Fibroblast of pulmonary artery (primary cell): ENCODE measurements around the gene PFDN1.
"Not testable (repeated sequence)": the region's sequence is repeated elsewhere in the genome, so short reads cannot be mapped to it uniquely, and the experiment has no call there.

Source experiments
- DNase-seq: peaks from one replicate; pipeline ENCODE4 v3.0.0-alpha.2; 2010; ENCODE audit warnings: low read depth
- H3K4me3 ChIP-seq: replicated peaks from 2 replicates; pipeline ENCODE4 v1.5.1; 2011; ENCODE audit warnings: low read depth, mild to moderate bottlenecking, control low read depth, low read length, moderate library complexity
- TF ChIP-seq, protein P1 (sequence below): IDR thresholded peaks from 2 replicates; pipeline ENCODE4 v1.5.1; 2011; ENCODE audit warnings: mild to moderate bottlenecking, control low read depth, low read length, inconsistent platforms; ENCODE audit errors: missing control alignments

Gene PFDN1

DNA sequence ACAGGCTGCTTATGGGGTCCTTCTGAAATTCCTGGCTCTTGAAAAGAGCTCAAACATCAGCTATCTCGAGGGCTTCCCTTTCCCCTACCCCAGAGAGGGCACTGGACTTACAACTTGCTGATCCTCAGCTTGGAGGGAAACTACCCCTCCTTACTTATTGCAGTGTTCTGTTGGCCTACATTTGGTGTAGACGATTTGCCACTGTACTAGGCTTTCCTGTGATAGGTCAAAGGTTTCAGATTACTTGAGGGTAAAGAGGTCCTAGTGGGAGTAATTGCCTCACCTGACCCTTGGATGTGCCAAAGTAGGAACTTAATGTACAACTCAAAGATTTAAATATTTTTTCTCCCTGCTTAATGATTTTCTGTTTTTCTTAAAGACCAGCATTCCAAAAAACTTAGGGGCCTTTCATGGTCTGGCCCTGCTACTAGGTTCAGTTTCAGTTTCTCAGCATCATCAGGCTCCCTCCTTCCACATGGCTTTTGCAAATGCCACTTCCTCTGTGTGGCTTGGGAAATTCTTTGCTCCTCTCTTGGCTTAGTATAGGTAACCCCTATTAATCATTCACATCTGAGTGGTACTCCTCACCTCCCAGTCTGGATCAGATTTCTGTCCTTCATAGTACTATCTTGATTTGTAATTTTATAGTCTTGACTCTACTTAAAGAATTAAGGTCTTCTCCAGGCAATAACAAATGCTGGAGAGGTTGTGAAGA lies 95.5 kb downstream of the PFDN1 start:
- DNase-seq: no peak
- H3K4me3 ChIP-seq: no peak overlapping the region
- TF ChIP-seq, protein P1, sequence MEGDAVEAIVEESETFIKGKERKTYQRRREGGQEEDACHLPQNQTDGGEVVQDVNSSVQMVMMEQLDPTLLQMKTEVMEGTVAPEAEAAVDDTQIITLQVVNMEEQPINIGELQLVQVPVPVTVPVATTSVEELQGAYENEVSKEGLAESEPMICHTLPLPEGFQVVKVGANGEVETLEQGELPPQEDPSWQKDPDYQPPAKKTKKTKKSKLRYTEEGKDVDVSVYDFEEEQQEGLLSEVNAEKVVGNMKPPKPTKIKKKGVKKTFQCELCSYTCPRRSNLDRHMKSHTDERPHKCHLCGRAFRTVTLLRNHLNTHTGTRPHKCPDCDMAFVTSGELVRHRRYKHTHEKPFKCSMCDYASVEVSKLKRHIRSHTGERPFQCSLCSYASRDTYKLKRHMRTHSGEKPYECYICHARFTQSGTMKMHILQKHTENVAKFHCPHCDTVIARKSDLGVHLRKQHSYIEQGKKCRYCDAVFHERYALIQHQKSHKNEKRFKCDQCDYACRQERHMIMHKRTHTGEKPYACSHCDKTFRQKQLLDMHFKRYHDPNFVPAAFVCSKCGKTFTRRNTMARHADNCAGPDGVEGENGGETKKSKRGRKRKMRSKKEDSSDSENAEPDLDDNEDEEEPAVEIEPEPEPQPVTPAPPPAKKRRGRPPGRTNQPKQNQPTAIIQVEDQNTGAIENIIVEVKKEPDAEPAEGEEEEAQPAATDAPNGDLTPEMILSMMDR: no peak

DNA sequence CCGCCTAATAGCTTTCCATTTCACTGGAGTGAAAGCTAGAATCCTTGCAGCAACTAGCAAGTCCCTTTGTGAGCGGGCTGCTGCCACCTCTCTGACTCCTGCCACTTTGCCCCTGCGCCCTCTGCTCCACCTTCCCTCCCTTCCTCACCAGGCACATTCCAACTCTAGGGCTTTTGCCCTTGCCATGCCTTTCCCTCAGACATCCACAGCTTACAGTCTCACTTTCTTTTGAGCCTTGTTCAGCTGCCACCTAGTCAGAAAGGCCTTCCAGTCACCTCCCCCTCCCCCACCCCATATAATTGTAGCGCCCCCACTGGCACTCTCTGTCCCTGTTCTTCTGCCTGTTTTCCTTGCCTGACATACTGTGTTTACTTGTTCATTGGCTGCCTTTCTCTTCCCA lies 96.9 kb downstream of the PFDN1 start:
- TF ChIP-seq, protein P1: no peak
- H3K4me3 ChIP-seq: no peak overlapping the region
- no peak for DNase-seq

DNA sequence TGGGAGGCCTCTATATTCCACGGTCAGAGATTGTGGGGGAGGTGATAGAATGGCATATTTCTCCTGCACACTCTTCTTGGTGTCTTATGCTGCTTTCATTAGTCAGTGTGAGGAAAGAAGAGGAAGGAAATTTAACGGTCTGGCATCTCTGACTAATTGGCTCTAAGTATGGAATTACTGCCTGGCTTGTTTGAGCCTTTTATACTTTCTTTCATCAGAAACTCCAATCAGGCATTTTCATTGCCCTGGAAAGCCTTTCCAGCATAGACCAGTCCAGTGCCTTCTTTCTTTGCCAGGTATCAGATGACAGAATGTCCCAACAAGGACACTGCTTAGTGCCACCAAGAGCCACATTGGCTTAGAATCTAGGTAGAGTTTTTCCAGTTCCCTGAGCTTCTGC lies 97.7 kb downstream of the PFDN1 start:
- TF ChIP-seq, protein P1: no peak
- no peak for DNase-seq
- no peak overlapping the region for H3K4me3 ChIP-seq

DNA sequence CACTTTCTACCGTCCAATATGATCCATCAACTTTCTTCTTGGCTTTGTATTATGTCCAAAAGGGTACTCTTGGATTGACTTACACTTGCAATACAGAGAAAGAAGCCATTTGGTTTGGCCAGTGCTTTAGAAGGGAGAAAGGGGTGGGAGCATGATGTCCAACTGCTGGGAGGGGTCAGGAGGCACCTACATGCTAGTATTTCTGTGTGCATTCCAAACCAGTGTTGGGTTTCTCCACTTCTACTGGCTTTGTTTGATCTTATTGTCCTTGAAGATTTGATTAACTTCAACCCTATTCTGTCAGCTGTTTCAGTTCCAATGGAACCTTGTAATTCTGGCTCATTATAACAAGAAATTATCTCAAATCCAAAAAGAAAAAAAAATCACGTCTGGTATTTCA lies 100.3 kb downstream of the PFDN1 start:
- DNase-seq: no peak
- H3K4me3 ChIP-seq: no peak overlapping the region
- TF ChIP-seq, protein P1: no peak

DNA sequence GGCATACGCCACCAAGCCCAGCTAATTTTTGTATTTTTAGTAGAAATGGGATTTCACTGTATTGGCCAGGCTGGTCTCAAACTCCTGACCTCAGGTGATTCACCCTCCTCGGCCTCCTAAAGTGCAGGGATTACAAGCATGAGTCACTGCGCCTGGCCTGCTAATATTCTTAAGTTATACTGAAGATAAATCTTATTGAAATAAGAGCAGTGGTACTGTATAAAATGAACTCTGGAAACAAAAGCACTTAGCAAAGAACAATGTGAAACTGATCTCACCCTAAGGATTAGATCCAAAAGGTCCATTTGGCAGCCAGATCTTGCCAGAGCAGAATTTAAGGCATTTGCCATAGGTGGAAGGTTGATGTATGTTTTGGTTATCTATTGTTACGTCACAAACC lies 100.8 kb downstream of the PFDN1 start:
- H3K4me3 ChIP-seq: no peak overlapping the region
- TF ChIP-seq, protein P1: no peak
- no peak for DNase-seq

DNA sequence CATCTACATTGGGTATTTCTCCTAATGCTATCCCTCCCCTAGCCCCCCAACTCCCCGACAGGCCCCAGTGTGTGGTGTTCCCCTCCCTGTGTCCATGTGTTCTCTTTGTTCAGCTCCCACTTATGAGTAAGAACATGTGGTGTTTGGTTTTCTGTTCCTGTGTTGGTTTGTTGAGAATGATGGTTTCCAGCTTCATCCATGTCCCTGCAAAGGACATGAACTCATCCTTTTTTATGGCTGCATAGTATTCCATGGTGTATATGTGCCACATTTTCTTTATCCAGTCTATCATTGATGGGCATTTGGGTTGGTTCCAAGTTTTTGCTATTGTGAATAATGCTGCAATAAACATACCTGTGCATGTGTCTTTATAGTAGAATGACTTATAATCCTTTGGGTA lies 104.0 kb downstream of the PFDN1 start:
- not testable (repeated sequence) for H3K4me3 ChIP-seq, DNase-seq

DNA sequence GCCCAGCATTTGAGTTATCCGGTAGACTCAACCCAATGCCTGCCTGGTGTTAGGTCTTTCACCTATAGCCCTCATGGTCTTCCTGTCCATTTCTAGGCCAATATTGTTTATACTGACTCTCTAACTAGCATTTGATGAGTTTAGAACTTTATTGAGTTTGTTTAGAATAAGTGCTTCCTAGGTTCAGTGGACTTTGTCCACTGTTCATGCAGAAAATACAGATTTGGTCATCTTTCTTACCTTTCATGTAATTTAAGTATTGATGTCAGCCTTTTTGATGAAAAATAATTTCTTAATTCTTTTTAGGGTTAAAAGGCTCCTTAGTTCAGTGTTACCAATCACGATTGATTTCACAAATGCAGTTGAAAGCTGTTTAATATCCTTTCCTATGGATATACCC lies 105.9 kb downstream of the PFDN1 start:
- DNase-seq: no peak
- TF ChIP-seq, protein P1: no peak
- no peak overlapping the region for H3K4me3 ChIP-seq
